ENCODE results near the gene TCN2.
A peak's percentile ranks its signal among the peaks of the same experiment; 100 is the strongest.
"Not testable (repeated sequence)": the region's sequence is repeated elsewhere in the genome, so short reads cannot be mapped to it uniquely, and the experiment has no call there.

The TCN2 gene

GRCh38 chr22:30606455-30607299, at the start of gene TCN2:
TCN2 (plus strand) TSS chr22:30607174; CDS start chr22:30607332, 158 bp downstream.
- Histone ChIP-seq H3K27me3 (ENCODE audit: control insufficient read depth, insufficient read depth, low read length) (no peaks in the 10 kb centered on the region), H3K9ac (ENCODE audit: low read length) (peak within 1 kb of the TSS; percentile 73), H3K36me3 (ENCODE audit: control insufficient read depth, insufficient read depth, low read length) (peaks cover 16% of the 10 kb centered on the region), H3K4me3 (ENCODE audit: low read depth, low read length) (peak within 1 kb of the TSS; percentile 61), H3K9me3 (ENCODE audit: control insufficient read depth, insufficient read depth, low read depth, low read length) (no peaks in the 10 kb centered on the region), H3K27ac (ENCODE audit: low read depth, low read length) (peak within 1 kb of the TSS; percentile 35; the same call in 1 of the 2 replicates), H3K4me1 (ENCODE audit: control insufficient read depth, insufficient read depth, low read length) (peaks cover 41% of the 10 kb centered on the region)

- no peak overlapping the region for H3K27ac ChIP-seq (ENCODE audit: low read depth, low read length)
- no peaks in the 10 kb centered on the region for H3K36me3 ChIP-seq (ENCODE audit: control insufficient read depth, insufficient read depth, low read length)
- H3K4me1 ChIP-seq (ENCODE audit: control insufficient read depth, insufficient read depth, low read length) = peaks cover 21% of the 10 kb centered on the region
- H3K9ac ChIP-seq (ENCODE audit: low read length) = no peak overlapping the region
- no peak overlapping the region for H3K4me3 ChIP-seq (ENCODE audit: low read depth, low read length)
- no peaks in the 10 kb centered on the region for H3K9me3 ChIP-seq (ENCODE audit: control insufficient read depth, insufficient read depth, low read depth, low read length)
- H3K27me3 ChIP-seq (ENCODE audit: control insufficient read depth, insufficient read depth, low read length) = no peaks in the 10 kb centered on the region
Measured at GRCh38 chr22:30557243-30557642, 49.7 kb upstream of the TCN2 start.

- Histone ChIP-seq H3K9ac (ENCODE audit: low read length) (no peak overlapping the region), H3K36me3 (ENCODE audit: control insufficient read depth, insufficient read depth, low read length) (no peaks in the 10 kb centered on the region), H3K27me3 (ENCODE audit: control insufficient read depth, insufficient read depth, low read length) (no peaks in the 10 kb centered on the region), H3K4me1 (ENCODE audit: control insufficient read depth, insufficient read depth, low read length) (peaks cover 28% of the 10 kb centered on the region), H3K4me3 (ENCODE audit: low read depth, low read length) (no peak overlapping the region), H3K27ac (ENCODE audit: low read depth, low read length) (no peak overlapping the region), H3K9me3 (ENCODE audit: control insufficient read depth, insufficient read depth, low read depth, low read length) (no peaks in the 10 kb centered on the region)
Measured at GRCh38 chr22:30559889-30560288, 47.1 kb upstream of the TCN2 start.

GRCh38 chr22:30560643-30561202, 46.3 kb upstream of the TCN2 start:
- not testable (repeated sequence) for H3K9ac ChIP-seq (ENCODE audit: low read length); H3K4me3 ChIP-seq (ENCODE audit: low read depth, low read length); H3K9me3 ChIP-seq (ENCODE audit: control insufficient read depth, insufficient read depth, low read depth, low read length); H3K27me3 ChIP-seq (ENCODE audit: control insufficient read depth, insufficient read depth, low read length); H3K36me3 ChIP-seq (ENCODE audit: control insufficient read depth, insufficient read depth, low read length); H3K27ac ChIP-seq (ENCODE audit: low read depth, low read length)
- H3K4me1 ChIP-seq (ENCODE audit: control insufficient read depth, insufficient read depth, low read length) = peaks cover 28% of the 10 kb centered on the region

GRCh38 chr22:30561402-30562189, 45.4 kb upstream of the TCN2 start:
- H3K27ac ChIP-seq (ENCODE audit: low read depth, low read length) = no peak overlapping the region
- H3K4me3 ChIP-seq (ENCODE audit: low read depth, low read length) = no peak overlapping the region
- no peaks in the 10 kb centered on the region for H3K27me3 ChIP-seq (ENCODE audit: control insufficient read depth, insufficient read depth, low read length)
- H3K36me3 ChIP-seq (ENCODE audit: control insufficient read depth, insufficient read depth, low read length) = no peaks in the 10 kb centered on the region
- H3K4me1 ChIP-seq (ENCODE audit: control insufficient read depth, insufficient read depth, low read length) = peaks cover 28% of the 10 kb centered on the region
- H3K9ac ChIP-seq (ENCODE audit: low read length) = no peak overlapping the region
- no peaks in the 10 kb centered on the region for H3K9me3 ChIP-seq (ENCODE audit: control insufficient read depth, insufficient read depth, low read depth, low read length)

- Histone ChIP-seq H3K9me3 (ENCODE audit: control insufficient read depth, insufficient read depth, low read depth, low read length) (no peaks in the 10 kb centered on the region), H3K36me3 (ENCODE audit: control insufficient read depth, insufficient read depth, low read length) (no peaks in the 10 kb centered on the region), H3K9ac (ENCODE audit: low read length) (no peak overlapping the region), H3K4me3 (ENCODE audit: low read depth, low read length) (no peak overlapping the region), H3K27ac (ENCODE audit: low read depth, low read length) (no peak overlapping the region), H3K4me1 (ENCODE audit: control insufficient read depth, insufficient read depth, low read length) (peaks cover 28% of the 10 kb centered on the region), H3K27me3 (ENCODE audit: control insufficient read depth, insufficient read depth, low read length) (no peaks in the 10 kb centered on the region)
Measured at GRCh38 chr22:30562366-30562765, 44.6 kb upstream of the TCN2 start.

GRCh38 chr22:30564045-30564760, 42.8 kb upstream of the TCN2 start:
- H3K4me1 ChIP-seq (ENCODE audit: control insufficient read depth, insufficient read depth, low read length) = peaks cover 28% of the 10 kb centered on the region
- no peak overlapping the region for H3K27ac ChIP-seq (ENCODE audit: low read depth, low read length)
- no peak overlapping the region for H3K9ac ChIP-seq (ENCODE audit: low read length)
- H3K36me3 ChIP-seq (ENCODE audit: control insufficient read depth, insufficient read depth, low read length) = no peaks in the 10 kb centered on the region
- H3K9me3 ChIP-seq (ENCODE audit: control insufficient read depth, insufficient read depth, low read depth, low read length) = no peaks in the 10 kb centered on the region
- H3K27me3 ChIP-seq (ENCODE audit: control insufficient read depth, insufficient read depth, low read length) = no peaks in the 10 kb centered on the region
- no peak overlapping the region for H3K4me3 ChIP-seq (ENCODE audit: low read depth, low read length)

- Histone ChIP-seq H3K9ac (ENCODE audit: low read length) (no peak overlapping the region), H3K4me3 (ENCODE audit: low read depth, low read length) (no peak overlapping the region), H3K4me1 (ENCODE audit: control insufficient read depth, insufficient read depth, low read length) (peaks cover 25% of the 10 kb centered on the region), H3K9me3 (ENCODE audit: control insufficient read depth, insufficient read depth, low read depth, low read length) (no peaks in the 10 kb centered on the region), H3K27ac (ENCODE audit: low read depth, low read length) (no peak overlapping the region), H3K36me3 (ENCODE audit: control insufficient read depth, insufficient read depth, low read length) (no peaks in the 10 kb centered on the region), H3K27me3 (ENCODE audit: control insufficient read depth, insufficient read depth, low read length) (no peaks in the 10 kb centered on the region)
Measured at GRCh38 chr22:30564761-30565119, 42.2 kb upstream of the TCN2 start.

GRCh38 chr22:30565341-30565740, 41.6 kb upstream of the TCN2 start:
- Histone ChIP-seq H3K36me3 (ENCODE audit: control insufficient read depth, insufficient read depth, low read length) (no peaks in the 10 kb centered on the region), H3K27ac (ENCODE audit: low read depth, low read length) (no peak overlapping the region), H3K27me3 (ENCODE audit: control insufficient read depth, insufficient read depth, low read length) (no peaks in the 10 kb centered on the region), H3K4me3 (ENCODE audit: low read depth, low read length) (no peak overlapping the region), H3K9me3 (ENCODE audit: control insufficient read depth, insufficient read depth, low read depth, low read length) (no peaks in the 10 kb centered on the region), H3K9ac (ENCODE audit: low read length) (no peak overlapping the region), H3K4me1 (ENCODE audit: control insufficient read depth, insufficient read depth, low read length) (peaks cover 19% of the 10 kb centered on the region)

- Histone ChIP-seq H3K27ac (ENCODE audit: low read depth, low read length) (no peak overlapping the region), H3K27me3 (ENCODE audit: control insufficient read depth, insufficient read depth, low read length) (no peaks in the 10 kb centered on the region), H3K9me3 (ENCODE audit: control insufficient read depth, insufficient read depth, low read depth, low read length) (no peaks in the 10 kb centered on the region), H3K9ac (ENCODE audit: low read length) (no peak overlapping the region), H3K36me3 (ENCODE audit: control insufficient read depth, insufficient read depth, low read length) (no peaks in the 10 kb centered on the region), H3K4me1 (ENCODE audit: control insufficient read depth, insufficient read depth, low read length) (peaks cover 17% of the 10 kb centered on the region), H3K4me3 (ENCODE audit: low read depth, low read length) (no peak overlapping the region)
Measured at GRCh38 chr22:30566125-30566524, 40.8 kb upstream of the TCN2 start.
